Keratinocyte (primary cell): ENCODE data around the gene FZD1. TPM values are rescaled to one million over a fixed set of nuclear protein-coding genes. Genes with fewer than 3 reads are reported as not detected.

ENCODE experiments used
- DNase-seq: peaks from one replicate; pipeline ENCODE4 v3.0.0-alpha.2; 2011; ENCODE audit warnings: low read depth, missing footprints, low spot score
- FAIRE-seq: peaks from 2 replicates; lab custom pipeline; 2011; peaks lifted over from hg19 to GRCh38; lab: Jason Lieb, UNC
- H2AFZ ChIP-seq: 2 replicates; pipeline ENCODE4 v1.6.0; 2012; ENCODE audit warnings: low read length, control low read depth, inconsistent platforms; ENCODE audit not compliant: control insufficient read depth
- H3K27ac ChIP-seq: 2 replicates; pipeline ENCODE4 v1.5.1; 2011; ENCODE audit warnings: low read length; ENCODE audit not compliant: control insufficient read depth, insufficient read depth
- H3K27me3 ChIP-seq: 3 replicates; pipeline ENCODE4 v1.6.0; 2011; ENCODE audit warnings: low read length; ENCODE audit not compliant: control insufficient read depth, insufficient read depth; ENCODE audit errors: extremely low read depth
- H3K36me3 ChIP-seq, 2 experiments: 2 replicates in 1 of 2; 3 replicates in 1 of 2; pipeline ENCODE4 v1.5.1; 2011; ENCODE audit warnings: low read length in 2 of 2, mild to moderate bottlenecking in 1 of 2; ENCODE audit not compliant: control insufficient read depth in 2 of 2, insufficient read depth in 2 of 2; ENCODE audit errors: extremely low read depth in 1 of 2
- H3K4me1 ChIP-seq: 3 replicates; pipeline ENCODE4 v1.5.1; 2011; ENCODE audit warnings: low read length; ENCODE audit not compliant: control insufficient read depth, insufficient read depth; ENCODE audit errors: extremely low read depth
- H3K4me2 ChIP-seq: 3 replicates; pipeline ENCODE4 v1.6.0; 2011; ENCODE audit warnings: low read depth, low read length; ENCODE audit not compliant: control insufficient read depth, insufficient read depth; ENCODE audit errors: extremely low read depth
- H3K4me3 ChIP-seq, 3 experiments: fragments of 200-600 bp in 1 of 3; sonication (generic) in 1 of 3; 2 replicates in 2 of 3; 3 replicates in 1 of 3; pipeline ENCODE4 v1.5.1; 2011 to 2016; ENCODE audit warnings: low read length in 3 of 3, mild to moderate bottlenecking in 3 of 3, control low read depth in 2 of 3, inconsistent platforms in 1 of 3, low read depth in 1 of 3, mixed read lengths in 1 of 3, mixed run types in 1 of 3, moderate library complexity in 1 of 3; ENCODE audit not compliant: control insufficient read depth in 2 of 3, insufficient read depth in 2 of 3; ENCODE audit errors: extremely low read depth in 1 of 3
- H3K79me2 ChIP-seq: 2 replicates; pipeline ENCODE4 v1.6.0; 2012; ENCODE audit warnings: low read length; ENCODE audit not compliant: control insufficient read depth, insufficient read depth
- H3K9ac ChIP-seq: 3 replicates; pipeline ENCODE4 v1.6.0; 2011; ENCODE audit warnings: low read length; ENCODE audit not compliant: control insufficient read depth, insufficient read depth; ENCODE audit errors: extremely low read depth
- H3K9me1 ChIP-seq: 3 replicates; pipeline ENCODE4 v1.6.0; 2011; ENCODE audit warnings: low read length; ENCODE audit not compliant: control insufficient read depth, insufficient read depth; ENCODE audit errors: extremely low read depth
- H3K9me3 ChIP-seq: 2 replicates; pipeline ENCODE4 v1.5.1; 2012; ENCODE audit warnings: low read depth, low read length; ENCODE audit not compliant: control insufficient read depth
- H4K20me1 ChIP-seq: 3 replicates; pipeline ENCODE4 v1.6.0; 2011; ENCODE audit warnings: low read length; ENCODE audit not compliant: control insufficient read depth, insufficient read depth; ENCODE audit errors: extremely low read depth
- EZH2 ChIP-seq: IDR thresholded peaks from one replicate; pipeline ENCODE4 v1.6.1; 2012; ENCODE audit warnings: inconsistent platforms, mild to moderate bottlenecking, low read length, moderate library complexity
- dilution Hi-C: fragments of 300-500 bp; cut with MboI; formaldehyde crosslinking; loops from one replicate; pipeline ENCODE4 v1.7.0; 2020; ENCODE audit warnings: low sequenced_read_pairs; ENCODE audit not compliant: extremely low pct_ligation_motif_present
- polyA plus RNA-seq, 5 experiments: library from polyadenylated mRNA; depleted of rRNA in 3 of 5; stranded (reverse) in 3 of 5; stranded (forward) in 1 of 5; unstranded in 1 of 5; fragments of >200 nt; gene quantifications; 1 replicate in 1 of 5; 2 replicates in 3 of 5; 3 replicates in 1 of 5; pipeline versions ENCODE4 v1.2.1 to v1.2.3, GENCODE V29; 2011 to 2012; ENCODE audit warnings: missing spikeins in 2 of 5, low read depth in 1 of 5, low replicate concordance in 1 of 5
- TF ChIP-seq, protein P1 (sequence below), 3 experiments: IDR thresholded peaks in 1 of 3; conservative IDR thresholded peaks in 1 of 3; optimal IDR thresholded peaks in 1 of 3; 2 replicates in 2 of 3; 3 replicates in 1 of 3; pipeline versions ENCODE3 to v1.5.1; 2011; ENCODE audit warnings: low read length in 3 of 3, mild to moderate bottlenecking in 3 of 3, moderate library complexity in 2 of 3, control low read depth in 1 of 3, inconsistent platforms in 1 of 3; ENCODE audit not compliant: insufficient read depth in 2 of 3; ENCODE audit errors: extremely low read depth in 1 of 3

Gene FZD1
- polyA plus RNA-seq, 1 donor (not counting 4 experiments of a cell fraction or from before 2014, with no cell fraction given), result 1.3 TPM

- H3K36me3 ChIP-seq, result no peaks in the 10 kb centered on the region
- H3K4me1 ChIP-seq, result peaks cover 4% of the 10 kb centered on the region
- no peaks in the 10 kb centered on the region for H3K9me3 ChIP-seq
- TF ChIP-seq, protein P1, sequence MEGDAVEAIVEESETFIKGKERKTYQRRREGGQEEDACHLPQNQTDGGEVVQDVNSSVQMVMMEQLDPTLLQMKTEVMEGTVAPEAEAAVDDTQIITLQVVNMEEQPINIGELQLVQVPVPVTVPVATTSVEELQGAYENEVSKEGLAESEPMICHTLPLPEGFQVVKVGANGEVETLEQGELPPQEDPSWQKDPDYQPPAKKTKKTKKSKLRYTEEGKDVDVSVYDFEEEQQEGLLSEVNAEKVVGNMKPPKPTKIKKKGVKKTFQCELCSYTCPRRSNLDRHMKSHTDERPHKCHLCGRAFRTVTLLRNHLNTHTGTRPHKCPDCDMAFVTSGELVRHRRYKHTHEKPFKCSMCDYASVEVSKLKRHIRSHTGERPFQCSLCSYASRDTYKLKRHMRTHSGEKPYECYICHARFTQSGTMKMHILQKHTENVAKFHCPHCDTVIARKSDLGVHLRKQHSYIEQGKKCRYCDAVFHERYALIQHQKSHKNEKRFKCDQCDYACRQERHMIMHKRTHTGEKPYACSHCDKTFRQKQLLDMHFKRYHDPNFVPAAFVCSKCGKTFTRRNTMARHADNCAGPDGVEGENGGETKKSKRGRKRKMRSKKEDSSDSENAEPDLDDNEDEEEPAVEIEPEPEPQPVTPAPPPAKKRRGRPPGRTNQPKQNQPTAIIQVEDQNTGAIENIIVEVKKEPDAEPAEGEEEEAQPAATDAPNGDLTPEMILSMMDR (optimal IDR thresholded peaks at IDR 0.05 in 1 of 3, IDR thresholded peaks at IDR 0.05 in 1 of 3, conservative IDR thresholded peaks at IDR 0.05 in 1 of 3; ENCODE audit: extremely low read depth in 1 of 3, insufficient read depth in 2 of 3, low read length in 3 of 3), result no peak
- no peak overlapping the region for H3K4me2 ChIP-seq
- no peaks in the 10 kb centered on the region for H3K79me2 ChIP-seq
- no peaks in the 10 kb centered on the region for H3K27me3 ChIP-seq
- no peak overlapping the region for H3K9ac ChIP-seq
- no peaks in the 10 kb centered on the region for H4K20me1 ChIP-seq
- no peaks in the 10 kb centered on the region for H3K9me1 ChIP-seq
- FAIRE-seq (no peak), DNase-seq (no peak)
- dilution Hi-C loops, result no loop called here
- no peak overlapping the region for H3K4me3 ChIP-seq
- no peak overlapping the region for H3K27ac ChIP-seq
- H2AFZ ChIP-seq, result no peak overlapping the region
These were observed 23.8 kb upstream of the FZD1 start for GRCh38 chr7:91240376-91240941.

GRCh38 chr7:91242097-91242844, 22.0 kb upstream of the FZD1 start:
- Histone ChIP-seq H4K20me1 (no peaks in the 10 kb centered on the region), H3K27ac (no peak overlapping the region), H3K4me1 (peaks cover 4% of the 10 kb centered on the region), H3K4me2 (no peak overlapping the region), H3K9ac (no peak overlapping the region), H2AFZ (no peak overlapping the region), H3K9me1 (no peaks in the 10 kb centered on the region), H3K9me3 (no peaks in the 10 kb centered on the region), H3K79me2 (no peaks in the 10 kb centered on the region), H3K36me3 (no peaks in the 10 kb centered on the region), H3K27me3 (no peaks in the 10 kb centered on the region), H3K4me3 (no peak overlapping the region)
- dilution Hi-C loops, result no loop called here
- no peak for DNase-seq
- TF ChIP-seq EZH2, result no peak
- TF ChIP-seq, protein P1 (optimal IDR thresholded peaks at IDR 0.05 in 1 of 3, IDR thresholded peaks at IDR 0.05 in 1 of 3, conservative IDR thresholded peaks at IDR 0.05 in 1 of 3; ENCODE audit: extremely low read depth in 1 of 3, insufficient read depth in 2 of 3, low read length in 3 of 3), result no peak
- peak; percentile 13 for FAIRE-seq
